A673 (cell line): Measurements from ENCODE around the gene ALDH18A1.

Experiments used
- EZH2 ChIP-seq: fragments of 200-600 bp; sonication (generic); IDR thresholded peaks from 2 replicates; pipeline ENCODE4 v1.6.1; 2017; ENCODE audit warnings: borderline replicate concordance, low read depth, mild to moderate bottlenecking, mixed read lengths, antibody characterized with exemption, low read length; ENCODE audit not compliant: poor library complexity, severe bottlenecking
- TF ChIP-seq, protein P1 (sequence below): fragments of 300-800, 200-600 bp; sonication (generic); conservative IDR thresholded peaks from 2 replicates; pipeline ENCODE4 v1.5.1; 2017; ENCODE audit warnings: low read depth, mild to moderate bottlenecking, antibody characterized with exemption, low read length, moderate library complexity, mixed read lengths

DNA sequence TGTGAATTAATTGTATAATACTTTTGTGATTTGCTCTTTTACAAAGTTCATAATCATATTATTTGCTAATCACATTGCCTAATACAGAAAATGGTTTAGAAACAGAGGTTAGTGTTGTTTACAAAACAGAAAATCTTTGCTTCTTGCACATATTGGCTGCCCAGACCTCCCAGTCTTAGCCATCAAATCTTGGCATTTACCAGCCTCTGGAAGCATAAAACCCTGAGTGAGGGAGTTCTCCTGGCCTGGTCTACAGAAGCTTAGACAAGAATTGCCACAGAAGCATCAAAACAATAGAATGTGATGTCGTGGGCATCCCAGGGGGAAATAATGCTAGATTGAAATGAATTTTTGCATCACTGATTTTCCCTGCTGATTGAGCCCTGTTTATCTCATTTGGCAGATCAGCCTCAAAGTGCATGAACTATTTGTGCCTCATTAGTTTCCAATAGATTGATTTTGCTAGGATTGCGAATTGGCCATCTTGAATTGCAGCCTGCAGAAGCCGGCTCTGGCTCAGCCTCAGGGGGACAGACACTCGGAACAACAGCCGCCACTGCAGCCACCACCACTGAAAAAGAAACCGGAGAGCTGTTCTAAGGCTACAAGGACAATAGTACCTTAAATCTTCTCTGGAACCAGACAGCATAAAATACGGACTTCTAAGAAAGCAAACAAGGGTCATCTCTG is 84.2 kb downstream of the ALDH18A1 start:
- TF ChIP-seq, protein P1, sequence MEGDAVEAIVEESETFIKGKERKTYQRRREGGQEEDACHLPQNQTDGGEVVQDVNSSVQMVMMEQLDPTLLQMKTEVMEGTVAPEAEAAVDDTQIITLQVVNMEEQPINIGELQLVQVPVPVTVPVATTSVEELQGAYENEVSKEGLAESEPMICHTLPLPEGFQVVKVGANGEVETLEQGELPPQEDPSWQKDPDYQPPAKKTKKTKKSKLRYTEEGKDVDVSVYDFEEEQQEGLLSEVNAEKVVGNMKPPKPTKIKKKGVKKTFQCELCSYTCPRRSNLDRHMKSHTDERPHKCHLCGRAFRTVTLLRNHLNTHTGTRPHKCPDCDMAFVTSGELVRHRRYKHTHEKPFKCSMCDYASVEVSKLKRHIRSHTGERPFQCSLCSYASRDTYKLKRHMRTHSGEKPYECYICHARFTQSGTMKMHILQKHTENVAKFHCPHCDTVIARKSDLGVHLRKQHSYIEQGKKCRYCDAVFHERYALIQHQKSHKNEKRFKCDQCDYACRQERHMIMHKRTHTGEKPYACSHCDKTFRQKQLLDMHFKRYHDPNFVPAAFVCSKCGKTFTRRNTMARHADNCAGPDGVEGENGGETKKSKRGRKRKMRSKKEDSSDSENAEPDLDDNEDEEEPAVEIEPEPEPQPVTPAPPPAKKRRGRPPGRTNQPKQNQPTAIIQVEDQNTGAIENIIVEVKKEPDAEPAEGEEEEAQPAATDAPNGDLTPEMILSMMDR, result no peak
- no peak for TF ChIP-seq EZH2
